ENCODE measurements around the gene CSTF2.

DNA sequence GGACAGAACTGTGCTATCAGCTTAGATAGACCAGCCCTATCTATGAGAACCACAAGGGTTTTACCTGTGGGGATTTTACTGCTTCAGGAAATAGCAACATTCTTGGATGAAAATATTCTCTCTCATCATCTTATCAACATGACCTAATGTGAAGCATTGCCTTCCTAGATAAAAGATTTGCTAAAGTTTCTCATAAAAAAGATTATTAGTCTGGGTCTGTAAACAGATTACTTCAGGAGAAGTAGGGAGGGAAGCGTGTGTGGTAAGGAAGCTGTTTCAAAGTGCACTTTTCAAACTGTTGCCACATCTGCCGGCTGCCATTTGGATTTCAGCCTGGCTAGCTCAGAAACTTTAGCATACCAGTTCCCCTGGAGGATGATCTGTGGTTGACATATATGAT lies 54.1 kb downstream of the CSTF2 start, which contains the start of gene NOX1:
- TF ChIP-seq POLR2A (IDR thresholded peaks at IDR 0.05; ENCODE audit: low read depth, low read length), result no peak
- no peak for TF ChIP-seq POLR2AphosphoS5 (IDR thresholded peaks at IDR 0.05; ENCODE audit: low read depth, low read length)

Measured in GM12891 (cell line).